Right lobe of liver (tissue), 6 donors: Measurements from ENCODE around the gene SLC25A47. TPM values are rescaled to one million over a fixed set of nuclear protein-coding genes. Genes with fewer than 3 reads are reported as not detected.
A peak's percentile ranks its signal among the peaks of the same experiment; 100 is the strongest.

Source experiments
- ATAC-seq, 4 donors: fragments of 200-7000 bp; cut with Tn5 transposase; one replicate each; pipeline ENCODE4 v1.9.1; 2020; ENCODE audit warnings: mild to moderate bottlenecking in 4 of 4, moderate library complexity in 4 of 4
- DNase-seq, 3 donors: peaks; one replicate each; pipeline ENCODE4 v3.0.0-alpha.2; 2020
- H3K27ac ChIP-seq, 3 donors: fragments of 200-600 bp; one replicate each; pipeline ENCODE4 v1.8.0; 2022
- H3K27me3 ChIP-seq, 2 donors: fragments of 200-600 bp; one replicate each; pipeline ENCODE4 v1.8.0; 2022
- H3K36me3 ChIP-seq, 4 donors: fragments of 200-600 bp; sonication (generic) in 1 of 4; one replicate each; pipeline versions ENCODE4 v1.5.1 to v1.8.0; 2017 to 2022; ENCODE audit warnings: control low read depth in 1 of 4
- H3K4me1 ChIP-seq, 4 donors: fragments of 200-600 bp; sonication (generic) in 1 of 4; one replicate each; pipeline versions ENCODE4 v1.5.1 to v1.8.0; 2017 to 2022; ENCODE audit warnings: control low read depth in 1 of 4
- H3K4me3 ChIP-seq, 3 donors: fragments of 200-600 bp; one replicate each; pipeline ENCODE4 v1.8.0; 2022
- H3K9me3 ChIP-seq, 4 donors: fragments of 200-600 bp; sonication (generic) in 1 of 4; one replicate each; pipeline versions ENCODE4 v1.5.1 to v1.8.0; 2017 to 2022; ENCODE audit warnings: control low read depth in 1 of 4
- POLR2A ChIP-seq: fragments of 450-650 bp; IDR thresholded peaks from one replicate; pipeline ENCODE4 v1.6.1; 2017; ENCODE audit warnings: antibody characterized with exemption, mild to moderate bottlenecking
- WGBS: methylation state at CpG from one replicate; pipeline ENCODE4 v1.1.6; 2018; ENCODE audit warnings: low coverage, low lambda C conversion rate; ENCODE audit not compliant: insufficient coverage; ENCODE audit errors: missing lambda C conversion rate; 5-methylcytosine and 5-hydroxymethylcytosine counted together
- intact Hi-C, 2 donors: fragments of 100-400 bp; cut with DNase I; formaldehyde crosslinking; loops; one replicate each; pipeline versions ENCODE4 v1.11.2 to v1.14.1; 2022
- total RNA-seq, 6 experiments: library from RNA; depleted of rRNA in 2 of 6; stranded (reverse); fragments of >200 nt in 2 of 6; fragmentation: NEBNext Ultra II Directional in 3 of 6; extraction: Animal tissue kit (Norgen Biotek cat#: 25700) in 3 of 6; gene quantifications; one replicate each; pipeline versions ENCODE4 v1.1.0 to v1.2.4, GENCODE V29; 2016 to 2023
- TF ChIP-seq, protein P1 (sequence below), 4 donors: fragments of 200-600 bp in 3 of 4; fragments of 450-650 bp in 1 of 4; IDR thresholded peaks; one replicate each; pipeline versions ENCODE4 v1.5.1 to v1.8.0; 2016 to 2022; ENCODE audit warnings: antibody characterized with exemption in 4 of 4, mild to moderate bottlenecking in 2 of 4
- donor health status: DM: no; HTN: yes; CAD: no.
- donor health status: DM: no; HTN: no; CAD: no.
- donor health status: DM: no; HTN: no; CAD: no.
- donor health status: DM: no; HTN: yes; CAD: no.
- donor health status: DM: no; HTN: yes; CAD: no.

SLC25A47 gene
- total RNA-seq, 6 experiments from 2014 or later = 74.8 to 378 (median 229) TPM

GRCh38 chr14:100288382-100289185 is 34.6 kb upstream of the SLC25A47 start:
- Histone ChIP-seq H3K4me3 (no peak overlapping the region), H3K36me3 (no peaks in the 10 kb centered on the region), H3K27ac (no peak overlapping the region), H3K4me1 (peaks cover 0 to 4% (median 0%) of the 10 kb centered on the region in 4 donors), H3K9me3 (no peaks in the 10 kb centered on the region), H3K27me3 (no peaks in the 10 kb centered on the region)
- intact Hi-C loops = no loop called here
- no peak for TF ChIP-seq POLR2A
- TF ChIP-seq, protein P1, sequence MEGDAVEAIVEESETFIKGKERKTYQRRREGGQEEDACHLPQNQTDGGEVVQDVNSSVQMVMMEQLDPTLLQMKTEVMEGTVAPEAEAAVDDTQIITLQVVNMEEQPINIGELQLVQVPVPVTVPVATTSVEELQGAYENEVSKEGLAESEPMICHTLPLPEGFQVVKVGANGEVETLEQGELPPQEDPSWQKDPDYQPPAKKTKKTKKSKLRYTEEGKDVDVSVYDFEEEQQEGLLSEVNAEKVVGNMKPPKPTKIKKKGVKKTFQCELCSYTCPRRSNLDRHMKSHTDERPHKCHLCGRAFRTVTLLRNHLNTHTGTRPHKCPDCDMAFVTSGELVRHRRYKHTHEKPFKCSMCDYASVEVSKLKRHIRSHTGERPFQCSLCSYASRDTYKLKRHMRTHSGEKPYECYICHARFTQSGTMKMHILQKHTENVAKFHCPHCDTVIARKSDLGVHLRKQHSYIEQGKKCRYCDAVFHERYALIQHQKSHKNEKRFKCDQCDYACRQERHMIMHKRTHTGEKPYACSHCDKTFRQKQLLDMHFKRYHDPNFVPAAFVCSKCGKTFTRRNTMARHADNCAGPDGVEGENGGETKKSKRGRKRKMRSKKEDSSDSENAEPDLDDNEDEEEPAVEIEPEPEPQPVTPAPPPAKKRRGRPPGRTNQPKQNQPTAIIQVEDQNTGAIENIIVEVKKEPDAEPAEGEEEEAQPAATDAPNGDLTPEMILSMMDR (IDR thresholded peaks at IDR 0.05) = no peak
- WGBS = 88% methylated on average over 12 of the region's 12 CpGs
- no peak for ATAC-seq
- no peak for DNase-seq

DNA sequence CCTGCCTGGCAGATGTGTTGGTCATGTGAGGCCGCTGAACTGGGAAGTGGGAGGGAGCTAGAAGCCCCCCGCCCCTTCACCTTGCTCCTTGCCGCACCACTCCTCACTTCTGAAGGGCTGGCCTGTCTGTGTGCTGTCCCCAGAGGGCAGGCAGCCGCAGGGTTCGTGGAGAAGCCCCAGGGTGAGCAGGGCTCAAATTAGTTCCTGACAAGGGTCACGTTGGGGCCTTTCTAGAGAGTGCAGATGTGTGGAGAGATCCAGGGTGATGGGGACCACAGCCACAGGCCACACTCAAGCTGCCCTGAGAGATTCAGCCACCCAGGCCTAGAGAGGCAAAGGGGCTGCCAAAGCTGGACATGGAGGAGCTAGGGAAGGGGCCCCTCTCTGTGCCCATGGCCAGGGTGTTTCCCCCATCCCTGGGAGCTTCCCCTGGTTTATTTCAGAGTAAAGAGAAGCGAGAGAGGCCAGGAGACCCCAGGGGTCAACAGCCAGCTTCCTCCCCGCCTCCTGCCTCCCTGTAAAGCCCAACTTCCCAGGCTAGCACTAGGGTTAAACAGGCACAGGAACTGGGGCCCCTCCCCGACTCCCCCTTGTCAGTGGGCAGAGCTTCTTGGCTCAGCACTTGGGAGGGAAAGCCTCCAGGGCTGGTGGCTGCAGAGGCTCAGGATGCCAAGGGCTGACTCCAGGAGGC is 33.1 kb upstream of the SLC25A47 start:
- intact Hi-C loops = no loop called here
- Histone ChIP-seq H3K9me3 (no peaks in the 10 kb centered on the region), H3K27me3 (no peaks in the 10 kb centered on the region), H3K4me1 (peaks cover 0 to 4% (median 0%) of the 10 kb centered on the region in 4 donors), H3K4me3 (no peak overlapping the region), H3K27ac (no peak overlapping the region), H3K36me3 (no peaks in the 10 kb centered on the region)
- DNase-seq (peak in 1 of 3 donors; percentile 44), ATAC-seq (no peak)
- TF ChIP-seq, protein P1 (IDR thresholded peaks at IDR 0.05) = no peak
- no peak for TF ChIP-seq POLR2A
- WGBS = 53% methylated on average over 4 of the region's 9 CpGs

- no peaks in the 10 kb centered on the region for H3K9me3 ChIP-seq
- no peaks in the 10 kb centered on the region for H3K27me3 ChIP-seq
- H3K36me3 ChIP-seq = no peaks in the 10 kb centered on the region
- no peak for ATAC-seq
- TF ChIP-seq POLR2A = no peak
- TF ChIP-seq, protein P1 (IDR thresholded peaks at IDR 0.05) = no peak
- intact Hi-C loops = no loop called here
- no peak overlapping the region for H3K4me3 ChIP-seq
- peak in 1 of 3 donors; percentile 22 for DNase-seq
- 73% methylated on average over 6 of the region's 12 CpGs for WGBS
- no peak overlapping the region for H3K27ac ChIP-seq
- H3K4me1 ChIP-seq = peaks cover 0 to 2% (median 0%) of the 10 kb centered on the region in 4 donors
Measured at GRCh38 chr14:100290607-100291304, 32.4 kb upstream of the SLC25A47 start.

GRCh38 chr14:100291305-100292075 is 31.6 kb upstream of the SLC25A47 start:
- TF ChIP-seq, protein P1 (IDR thresholded peaks at IDR 0.05) = no peak
- no peak for TF ChIP-seq POLR2A
- no peak overlapping the region for H3K27ac ChIP-seq
- no peaks in the 10 kb centered on the region for H3K4me1 ChIP-seq
- DNase-seq (peak in 2 of 3 donors; percentile 37 to 39), ATAC-seq (no peak)
- H3K9me3 ChIP-seq = no peaks in the 10 kb centered on the region
- WGBS = 60% methylated on average over 1 of the region's 13 CpGs
- H3K4me3 ChIP-seq = no peak overlapping the region
- intact Hi-C loops = no loop called here
- H3K27me3 ChIP-seq = no peaks in the 10 kb centered on the region
- H3K36me3 ChIP-seq = no peaks in the 10 kb centered on the region
